Measurements from ENCODE around the gene ARHGEF10L.

- TF ChIP-seq EZH2phosphoT487 (IDR thresholded peaks at IDR 0.05; ENCODE audit: borderline replicate concordance, low read length) (no peak), CTCF (conservative IDR thresholded peaks at IDR 0.05; ENCODE audit: low read depth, low read length) (no peak)
Measured at GRCh38 chr1:17558954-17559614, 19.6 kb downstream of the ARHGEF10L start.

All from PC-3 (cell line).